SK-N-MC (cell line): Measurements from ENCODE around the gene SPATA6.
"Not testable (repeated sequence)": the region's sequence is repeated elsewhere in the genome, so short reads cannot be mapped to it uniquely, and the experiment has no call there.

Experiments used
- DNase-seq: peaks from one replicate; pipeline ENCODE4 v3.0.0-alpha.2; 2011; ENCODE audit warnings: low read depth, low spot score
- H3K27ac ChIP-seq: fragments of 200-600 bp; sonication (generic); 2 replicates; pipeline ENCODE4 v1.5.1; 2016; ENCODE audit warnings: mixed run types
- H3K36me3 ChIP-seq: fragments of 200-600 bp; sonication (generic); 2 replicates; pipeline ENCODE4 v1.6.1; 2017; ENCODE audit warnings: antibody characterized with exemption, low read length, mixed read lengths; ENCODE audit not compliant: insufficient read depth
- H3K4me3 ChIP-seq: fragments of 200-600 bp; sonication (generic); 2 replicates; pipeline ENCODE4 v1.5.1; 2016
- H3K9ac ChIP-seq: fragments of 200-600 bp; sonication (generic); 2 replicates; pipeline ENCODE4 v1.8.0; 2017; ENCODE audit warnings: mixed run types, mixed read lengths; ENCODE audit not compliant: insufficient read length
- H3K9me3 ChIP-seq: fragments of 200-600 bp; sonication (generic); 2 replicates; pipeline ENCODE4 v1.6.1; 2017; ENCODE audit warnings: low read depth, mild to moderate bottlenecking, antibody characterized with exemption, low read length, moderate library complexity, mixed read lengths
- EZH2 ChIP-seq: fragments of 200-600 bp; sonication (generic); IDR thresholded peaks from one replicate; pipeline ENCODE4 v1.6.1; 2017; ENCODE audit warnings: antibody characterized with exemption
- FOXP2 ChIP-seq: optimal IDR thresholded peaks from 2 replicates; pipeline ENCODE3; 2011; ENCODE audit warnings: mild to moderate bottlenecking, moderate library complexity; ENCODE audit not compliant: insufficient read depth; ENCODE audit errors: extremely low read length, control extremely low read depth
- POLR2AphosphoS5 ChIP-seq: IDR thresholded peaks from 2 replicates; pipeline ENCODE4 v1.6.1; 2012; ENCODE audit warnings: mild to moderate bottlenecking, low read depth, low read length, borderline replicate concordance

SPATA6 gene

GRCh38 chr1:48302652-48303051 lies 169.4 kb downstream of the SPATA6 start:
- Histone ChIP-seq H3K4me3 (no peak overlapping the region), H3K27ac (no peak overlapping the region), H3K9me3 (no peaks in the 10 kb centered on the region), H3K36me3 (no peaks in the 10 kb centered on the region), H3K9ac (no peak overlapping the region)
- TF ChIP-seq FOXP2, result no peak
- no peak for TF ChIP-seq EZH2
- no peak for TF ChIP-seq POLR2AphosphoS5
- DNase-seq, result no peak

DNA sequence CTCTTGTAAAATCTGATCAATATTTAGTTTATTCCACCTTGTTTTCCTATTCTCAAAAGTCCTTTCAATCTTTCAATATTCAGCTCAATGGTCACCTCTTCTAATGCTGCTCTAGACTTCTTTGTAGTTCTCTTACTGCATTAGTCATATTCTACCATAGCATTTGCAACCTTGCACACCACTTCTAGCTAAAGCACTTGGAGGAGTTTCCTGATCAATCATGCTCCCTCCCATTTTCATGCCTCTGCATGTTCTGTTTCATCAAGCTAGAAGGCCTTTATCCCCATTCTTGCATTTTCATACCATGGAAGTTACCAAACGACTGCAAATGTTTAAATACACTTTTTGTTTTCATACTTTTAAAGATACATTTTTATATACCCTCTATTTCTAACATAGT lies 177.3 kb downstream of the SPATA6 start:
- no peak overlapping the region for H3K27ac ChIP-seq
- no peak overlapping the region for H3K9ac ChIP-seq
- no peaks in the 10 kb centered on the region for H3K36me3 ChIP-seq
- no peak for TF ChIP-seq POLR2AphosphoS5
- TF ChIP-seq FOXP2, result no peak
- TF ChIP-seq EZH2, result no peak
- H3K4me3 ChIP-seq, result no peak overlapping the region
- DNase-seq, result no peak
- no peaks in the 10 kb centered on the region for H3K9me3 ChIP-seq

GRCh38 chr1:48294094-48294493 lies 177.9 kb downstream of the SPATA6 start:
- not testable (repeated sequence) for H3K9me3 ChIP-seq, H3K9ac ChIP-seq, H3K4me3 ChIP-seq, H3K27ac ChIP-seq, H3K36me3 ChIP-seq, DNase-seq

DNA sequence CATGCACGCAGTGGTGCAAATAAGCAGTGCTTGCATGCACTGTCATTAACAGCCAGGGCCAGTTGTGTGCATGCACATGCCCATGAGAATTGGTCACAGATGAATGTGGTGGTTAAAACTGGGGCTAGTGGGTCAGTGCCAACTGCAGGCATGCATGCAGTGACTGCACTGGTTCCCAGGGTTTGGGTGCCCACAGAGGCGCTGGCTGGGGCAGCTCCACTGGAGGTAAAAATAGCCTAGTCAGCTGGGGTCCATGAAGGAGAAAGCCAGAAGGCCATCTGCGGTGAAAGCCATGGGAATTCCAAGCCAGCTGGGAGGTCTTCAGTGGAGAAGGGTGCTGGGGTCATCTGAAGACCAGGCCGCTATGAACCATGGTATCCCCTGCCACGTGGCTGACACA lies 179.3 kb downstream of the SPATA6 start:
- Histone ChIP-seq H3K27ac (no peak overlapping the region), H3K9me3 (no peaks in the 10 kb centered on the region), H3K9ac (no peak overlapping the region), H3K36me3 (no peaks in the 10 kb centered on the region), H3K4me3 (no peak overlapping the region)
- DNase-seq, result no peak
- TF ChIP-seq EZH2, result no peak
- no peak for TF ChIP-seq POLR2AphosphoS5
- no peak for TF ChIP-seq FOXP2

GRCh38 chr1:48291421-48291820 lies 180.6 kb downstream of the SPATA6 start:
- Histone ChIP-seq H3K9me3 (no peaks in the 10 kb centered on the region), H3K36me3 (no peaks in the 10 kb centered on the region)
- TF ChIP-seq EZH2, result no peak
- TF ChIP-seq FOXP2, result no peak
- TF ChIP-seq POLR2AphosphoS5, result no peak

DNA sequence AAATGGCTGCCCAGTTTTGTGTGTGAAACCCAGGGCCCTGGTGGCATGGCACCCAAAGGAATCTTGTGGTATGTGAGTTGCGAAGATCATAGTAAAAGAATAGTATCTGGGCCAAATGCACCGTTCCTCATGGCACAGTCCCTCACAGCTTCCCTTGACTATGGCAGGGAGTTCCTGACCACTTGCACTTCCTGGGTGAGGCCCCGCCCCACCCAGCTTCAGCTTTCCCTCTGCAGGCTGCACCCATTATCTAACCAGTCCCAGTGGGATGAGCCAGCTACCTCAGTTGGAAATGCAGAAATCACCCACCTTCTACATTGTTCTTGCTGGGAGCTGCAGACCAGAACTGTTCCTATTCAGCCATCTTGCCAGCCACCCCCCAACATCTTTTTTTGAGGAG lies 186.5 kb downstream of the SPATA6 start:
- Histone ChIP-seq H3K36me3 (no peaks in the 10 kb centered on the region), H3K4me3 (no peak overlapping the region), H3K9me3 (no peaks in the 10 kb centered on the region), H3K27ac (no peak overlapping the region), H3K9ac (no peak overlapping the region)
- TF ChIP-seq EZH2, result no peak
- TF ChIP-seq POLR2AphosphoS5, result no peak
- TF ChIP-seq FOXP2, result no peak
- no peak for DNase-seq

More at GRCh38 chr1:48291421-48291820, 180.6 kb downstream of the SPATA6 start:
- no peak overlapping the region for H3K27ac ChIP-seq
- DNase-seq, result no peak
- no peak overlapping the region for H3K9ac ChIP-seq
- no peak overlapping the region for H3K4me3 ChIP-seq

GRCh38 chr1:48284696-48285420 lies 187.1 kb downstream of the SPATA6 start:
- H3K9ac ChIP-seq, DNase-seq, H3K27ac ChIP-seq, H3K9me3 ChIP-seq, H3K4me3 ChIP-seq, H3K36me3 ChIP-seq: not testable (repeated sequence)

DNA sequence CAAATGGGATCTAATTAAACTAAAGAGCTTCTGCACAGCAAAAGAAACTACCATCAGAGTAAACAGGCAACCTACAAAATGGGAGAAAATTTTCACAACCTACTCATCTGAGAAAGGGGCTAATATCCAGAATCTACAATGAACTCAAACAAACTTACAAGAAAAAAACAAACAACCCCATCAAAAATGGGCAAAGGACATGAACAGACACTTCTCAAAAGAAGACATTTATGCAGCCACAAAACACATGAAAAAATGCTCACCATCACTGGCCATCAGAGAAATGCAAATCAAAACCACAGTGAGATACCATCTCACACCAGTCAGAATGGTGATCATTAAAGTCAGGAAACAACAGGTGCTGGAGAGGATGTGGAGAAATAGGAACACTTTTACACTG lies 189.7 kb downstream of the SPATA6 start:
- not testable (repeated sequence) for H3K9ac ChIP-seq, H3K9me3 ChIP-seq, H3K27ac ChIP-seq, H3K36me3 ChIP-seq, DNase-seq, H3K4me3 ChIP-seq

DNA sequence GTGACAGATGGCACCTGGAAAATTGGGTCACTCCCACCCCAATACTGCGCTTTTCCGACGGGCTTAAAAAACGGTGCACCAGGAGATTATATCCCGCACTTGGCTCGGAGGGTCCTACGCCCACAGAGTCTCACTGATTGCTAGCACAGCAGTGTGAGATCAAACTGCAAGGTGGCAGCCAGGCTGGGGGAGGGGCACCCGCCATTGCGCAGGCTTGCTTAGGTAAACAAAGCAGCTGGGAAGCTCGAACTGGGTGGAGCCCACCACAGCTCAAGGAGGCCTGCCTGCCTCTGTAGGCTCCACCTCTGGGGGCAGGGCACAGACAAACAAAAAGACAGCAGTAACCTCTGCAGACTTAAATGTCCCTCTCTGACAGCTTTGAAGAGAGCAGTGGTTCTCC lies 194.6 kb downstream of the SPATA6 start:
- not testable (repeated sequence) for H3K27ac ChIP-seq, DNase-seq, H3K9ac ChIP-seq, H3K36me3 ChIP-seq, H3K9me3 ChIP-seq, H3K4me3 ChIP-seq
